ENCODE data around the gene CYS1. TPM values are rescaled to one million over a fixed set of nuclear protein-coding genes. Genes with fewer than 3 reads are reported as not detected.
A peak's percentile ranks its signal among the peaks of the same experiment; 100 is the strongest.
"Not testable (repeated sequence)": the region's sequence is repeated elsewhere in the genome, so short reads cannot be mapped to it uniquely, and the experiment has no call there.

Gene CYS1
- total RNA-seq, 3 donors from 2014 or later: 0.58 to 5.1 (median 0.98) TPM

DNA sequence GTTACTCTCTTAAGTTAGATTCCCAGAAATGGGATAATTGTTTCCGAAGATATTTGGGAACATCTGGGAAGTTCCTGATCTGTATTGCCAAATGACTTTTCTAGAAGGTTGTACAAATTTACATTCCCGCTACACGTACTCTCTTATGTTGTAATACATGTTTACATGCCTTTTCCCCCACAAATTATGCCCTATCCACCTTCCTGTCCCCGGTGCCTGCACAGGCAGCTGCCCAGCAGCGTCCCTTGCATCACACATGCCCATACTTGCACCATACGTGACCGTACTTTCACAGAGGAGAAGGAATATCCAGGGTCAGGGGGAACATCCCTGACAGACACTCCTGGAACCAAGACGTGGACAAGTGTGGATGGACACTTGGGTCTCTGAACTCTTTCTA lies 61.0 kb downstream of the CYS1 start:
- intact Hi-C loops (cut with DNase I, micrococcal nuclease): no loop called here
- DNase-seq (peak in 1 of 3 donors; percentile 27), ATAC-seq (no peak)
- Histone ChIP-seq H3K4me3 (no peak overlapping the region), H3K9me3 (no peaks in the 10 kb centered on the region), H3K4me1 (ENCODE audit: low read depth) (no peaks in the 10 kb centered on the region), H3K36me3 (ENCODE audit: low read depth) (no peaks in the 10 kb centered on the region)
- TF ChIP-seq, protein P1, sequence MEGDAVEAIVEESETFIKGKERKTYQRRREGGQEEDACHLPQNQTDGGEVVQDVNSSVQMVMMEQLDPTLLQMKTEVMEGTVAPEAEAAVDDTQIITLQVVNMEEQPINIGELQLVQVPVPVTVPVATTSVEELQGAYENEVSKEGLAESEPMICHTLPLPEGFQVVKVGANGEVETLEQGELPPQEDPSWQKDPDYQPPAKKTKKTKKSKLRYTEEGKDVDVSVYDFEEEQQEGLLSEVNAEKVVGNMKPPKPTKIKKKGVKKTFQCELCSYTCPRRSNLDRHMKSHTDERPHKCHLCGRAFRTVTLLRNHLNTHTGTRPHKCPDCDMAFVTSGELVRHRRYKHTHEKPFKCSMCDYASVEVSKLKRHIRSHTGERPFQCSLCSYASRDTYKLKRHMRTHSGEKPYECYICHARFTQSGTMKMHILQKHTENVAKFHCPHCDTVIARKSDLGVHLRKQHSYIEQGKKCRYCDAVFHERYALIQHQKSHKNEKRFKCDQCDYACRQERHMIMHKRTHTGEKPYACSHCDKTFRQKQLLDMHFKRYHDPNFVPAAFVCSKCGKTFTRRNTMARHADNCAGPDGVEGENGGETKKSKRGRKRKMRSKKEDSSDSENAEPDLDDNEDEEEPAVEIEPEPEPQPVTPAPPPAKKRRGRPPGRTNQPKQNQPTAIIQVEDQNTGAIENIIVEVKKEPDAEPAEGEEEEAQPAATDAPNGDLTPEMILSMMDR (IDR thresholded peaks at IDR 0.05): no peak

DNA sequence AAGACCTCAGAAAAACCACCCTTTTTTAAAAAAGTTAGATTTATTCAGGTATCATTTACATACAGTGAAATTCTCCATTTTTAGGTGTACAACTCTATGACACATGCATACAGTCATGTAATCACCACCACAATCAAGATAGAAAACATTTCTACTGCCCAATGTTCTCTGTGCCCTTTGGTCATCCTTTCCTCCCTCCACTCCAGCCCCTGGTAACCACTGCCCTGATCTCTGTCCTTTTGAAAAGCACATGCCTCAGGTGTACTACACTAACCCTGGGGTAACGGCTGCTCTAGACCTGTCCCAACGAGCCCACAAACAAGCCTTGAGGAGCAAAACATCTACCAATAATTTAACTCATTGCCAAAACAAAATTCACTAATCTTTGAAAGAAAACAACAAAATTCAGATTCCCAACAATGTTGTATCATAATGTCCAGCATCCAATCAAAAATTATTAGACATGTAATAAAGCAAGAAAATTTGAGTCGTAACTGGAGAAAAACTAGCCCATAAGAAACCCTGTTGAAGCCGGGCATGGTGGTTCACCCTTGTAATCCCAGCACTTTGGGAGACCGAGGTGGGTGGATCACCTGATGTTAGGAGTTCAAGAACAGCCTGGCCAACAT lies 62.8 kb downstream of the CYS1 start:
- Histone ChIP-seq H3K4me1 (ENCODE audit: low read depth) (no peaks in the 10 kb centered on the region), H3K36me3 (ENCODE audit: low read depth) (no peaks in the 10 kb centered on the region), H3K4me3 (no peak overlapping the region), H3K9me3 (no peaks in the 10 kb centered on the region)
- TF ChIP-seq, protein P1 (IDR thresholded peaks at IDR 0.05): no peak
- intact Hi-C loops (cut with DNase I, micrococcal nuclease): no loop called here
- ATAC-seq (no peak), DNase-seq (no peak)

DNA sequence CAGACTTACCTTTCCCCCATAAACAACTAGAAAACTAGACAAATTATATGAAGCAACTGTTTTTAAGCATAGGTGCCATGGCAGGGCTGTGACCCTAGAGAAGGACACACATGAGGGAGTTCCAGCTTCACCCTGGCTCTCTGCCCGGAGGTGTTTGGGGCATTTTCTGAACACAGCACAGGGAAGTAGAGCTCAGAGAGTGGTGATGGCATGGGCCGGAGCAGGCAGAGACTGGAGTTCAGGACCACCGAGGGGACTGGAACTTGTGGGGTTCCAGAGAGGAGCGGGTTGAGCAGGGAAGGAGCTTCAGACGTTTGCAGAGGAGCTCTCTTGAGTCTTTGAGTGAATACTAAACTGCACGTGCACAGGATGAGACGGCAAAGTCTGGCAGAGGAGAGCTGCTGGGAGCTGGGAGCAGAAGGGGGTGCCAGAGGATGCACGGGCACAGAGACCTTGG lies 63.4 kb downstream of the CYS1 start:
- DNase-seq: peak in 1 of 3 donors; percentile 8
- ATAC-seq: no peak

DNA sequence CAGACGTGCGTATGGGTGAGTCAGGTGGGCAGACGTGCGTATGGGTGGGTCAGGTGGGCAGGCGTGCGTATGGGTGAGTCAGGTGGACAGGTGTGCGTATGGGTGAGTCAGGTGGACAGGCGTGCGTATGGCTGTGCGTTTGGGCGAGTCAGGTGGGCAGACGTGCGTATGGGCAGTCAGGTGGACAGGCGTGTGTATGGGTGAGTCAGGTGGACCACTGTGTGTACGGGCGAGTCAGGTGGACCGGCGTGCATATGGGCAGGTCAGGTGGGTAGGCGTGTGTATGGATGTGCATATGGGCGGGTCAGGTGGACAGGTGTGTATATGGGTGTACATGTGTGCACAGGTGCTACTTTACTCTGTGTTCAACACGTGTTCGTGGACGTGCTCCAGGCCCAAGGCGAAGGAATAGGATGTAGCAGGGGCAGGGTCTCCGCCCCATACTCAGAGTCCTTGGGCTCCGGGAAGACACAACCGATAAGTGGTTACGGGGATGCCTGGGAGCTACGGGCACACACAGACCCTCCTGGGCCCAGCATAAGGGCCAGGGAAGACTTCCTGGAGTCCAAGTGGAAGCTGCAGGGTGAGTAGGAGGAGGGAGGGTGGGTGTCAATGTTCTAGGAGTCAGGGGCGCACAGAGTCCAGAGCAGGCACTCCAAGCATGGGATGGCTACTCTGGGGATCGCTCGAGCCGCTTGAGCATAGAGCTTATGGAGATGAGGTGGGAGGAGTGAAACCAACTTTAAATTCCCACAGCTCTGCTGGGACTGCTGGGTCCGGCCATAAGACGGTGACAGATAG lies 64.0 kb downstream of the CYS1 start:
- intact Hi-C loops (cut with DNase I, micrococcal nuclease): no loop called here
- H3K4me1 ChIP-seq (ENCODE audit: low read depth): no peaks in the 10 kb centered on the region
- no peak for ATAC-seq
- no peaks in the 10 kb centered on the region for H3K9me3 ChIP-seq
- TF ChIP-seq, protein P1 (IDR thresholded peaks at IDR 0.05): no peak
- no peaks in the 10 kb centered on the region for H3K36me3 ChIP-seq (ENCODE audit: low read depth)
- H3K4me3 ChIP-seq: no peak overlapping the region
- peak in 1 of 3 donors; percentile 38 for DNase-seq

More for the DNA sequence above, 63.4 kb downstream of the CYS1 start:
- TF ChIP-seq, protein P1 (IDR thresholded peaks at IDR 0.05): no peak
- Histone ChIP-seq H3K4me1 (ENCODE audit: low read depth) (no peaks in the 10 kb centered on the region), H3K9me3 (no peaks in the 10 kb centered on the region), H3K4me3 (no peak overlapping the region), H3K36me3 (ENCODE audit: low read depth) (no peaks in the 10 kb centered on the region)
- intact Hi-C loops (cut with DNase I, micrococcal nuclease): no loop called here

DNA sequence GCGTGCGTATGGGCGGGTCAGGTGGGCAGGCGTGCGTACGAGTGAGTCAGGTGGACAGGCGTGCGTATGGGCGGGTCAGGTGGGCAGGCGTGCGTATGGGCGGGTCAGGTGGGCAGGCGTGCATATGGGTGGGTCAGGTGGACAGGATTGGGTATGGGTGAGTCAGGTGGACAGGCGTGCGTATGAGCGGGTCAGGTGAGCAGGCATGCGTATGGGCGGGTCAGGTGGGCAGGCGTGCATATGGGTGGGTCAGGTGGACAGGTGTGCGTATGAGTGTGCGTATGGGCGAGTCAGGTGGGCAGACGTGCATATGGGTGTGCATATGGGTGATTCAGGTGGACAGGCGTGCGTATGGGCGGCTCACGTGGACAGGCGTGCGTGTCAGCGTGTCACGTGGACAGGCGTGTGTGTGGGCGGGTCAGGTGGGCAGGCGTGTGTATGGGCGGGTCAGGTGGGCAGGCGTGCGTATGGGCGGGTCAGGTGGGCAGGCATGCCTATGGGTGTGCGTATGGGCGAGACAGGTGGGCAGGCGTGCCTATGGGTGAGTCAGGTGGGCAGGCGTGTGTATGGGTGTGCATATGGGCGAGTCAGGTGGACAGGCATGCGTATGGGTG lies 64.7 kb downstream of the CYS1 start:
- H3K4me1 ChIP-seq (ENCODE audit: low read depth); H3K36me3 ChIP-seq (ENCODE audit: low read depth); H3K4me3 ChIP-seq; intact Hi-C loops (cut with DNase I, micrococcal nuclease); ATAC-seq; H3K9me3 ChIP-seq: not testable (repeated sequence)
- peak in 1 of 3 donors; percentile 40 for DNase-seq

Measured in mucosa of descending colon (tissue), 3 donors.